ENCODE measurements around the gene CNR2. TPM values are rescaled to one million over a fixed set of nuclear protein-coding genes. Genes with fewer than 3 reads are reported as not detected.

The CNR2 gene
- total RNA-seq, 4 donors from 2014 or later = not detected

GRCh38 chr1:23957096-23957495 is 43.9 kb upstream of the CNR2 start:
- no peak overlapping the region for H3K4me3 ChIP-seq
- peaks cover 0 to 50% (median 7%) of the 10 kb centered on the region in 3 donors for H3K4me1 ChIP-seq
- peak overlapping the region in 3 of 4 donors; percentile 27 to 99 (median 54) for H3K27ac ChIP-seq

DNA sequence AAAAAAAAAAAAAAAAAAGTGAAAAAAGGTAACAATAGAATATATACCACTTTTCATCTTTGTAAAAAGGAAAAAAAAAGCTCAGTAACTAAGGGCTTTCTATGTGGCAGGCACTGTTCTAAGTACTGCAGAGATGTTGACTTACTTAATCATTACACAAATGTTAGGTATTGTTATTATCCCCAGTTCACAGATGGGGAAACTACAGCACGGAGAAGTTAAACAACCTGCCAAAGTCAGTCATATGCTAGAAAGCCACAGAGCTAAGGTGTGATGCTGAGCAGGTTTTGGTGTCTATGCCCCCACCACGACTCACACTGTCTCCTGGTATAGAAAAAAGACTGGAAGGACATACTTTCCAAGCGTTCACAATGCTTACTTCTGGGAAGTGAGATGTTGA is 39.9 kb upstream of the CNR2 start:
- TF ChIP-seq POLR2AphosphoS5 (IDR thresholded peaks at IDR 0.05) = no peak
- TF ChIP-seq POLR2A (IDR thresholded peaks at IDR 0.05) = no peak
- TF ChIP-seq, protein P1, sequence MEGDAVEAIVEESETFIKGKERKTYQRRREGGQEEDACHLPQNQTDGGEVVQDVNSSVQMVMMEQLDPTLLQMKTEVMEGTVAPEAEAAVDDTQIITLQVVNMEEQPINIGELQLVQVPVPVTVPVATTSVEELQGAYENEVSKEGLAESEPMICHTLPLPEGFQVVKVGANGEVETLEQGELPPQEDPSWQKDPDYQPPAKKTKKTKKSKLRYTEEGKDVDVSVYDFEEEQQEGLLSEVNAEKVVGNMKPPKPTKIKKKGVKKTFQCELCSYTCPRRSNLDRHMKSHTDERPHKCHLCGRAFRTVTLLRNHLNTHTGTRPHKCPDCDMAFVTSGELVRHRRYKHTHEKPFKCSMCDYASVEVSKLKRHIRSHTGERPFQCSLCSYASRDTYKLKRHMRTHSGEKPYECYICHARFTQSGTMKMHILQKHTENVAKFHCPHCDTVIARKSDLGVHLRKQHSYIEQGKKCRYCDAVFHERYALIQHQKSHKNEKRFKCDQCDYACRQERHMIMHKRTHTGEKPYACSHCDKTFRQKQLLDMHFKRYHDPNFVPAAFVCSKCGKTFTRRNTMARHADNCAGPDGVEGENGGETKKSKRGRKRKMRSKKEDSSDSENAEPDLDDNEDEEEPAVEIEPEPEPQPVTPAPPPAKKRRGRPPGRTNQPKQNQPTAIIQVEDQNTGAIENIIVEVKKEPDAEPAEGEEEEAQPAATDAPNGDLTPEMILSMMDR (IDR thresholded peaks at IDR 0.05) = no peak
- TF ChIP-seq EP300 (IDR thresholded peaks at IDR 0.05) = no peak
- no peaks in the 10 kb centered on the region for H3K27me3 ChIP-seq
- no peak overlapping the region for H3K27ac ChIP-seq
- no peak for ATAC-seq
- H3K36me3 ChIP-seq = no peaks in the 10 kb centered on the region
- peaks cover 0 to 28% (median 3%) of the 10 kb centered on the region in 3 donors for H3K4me1 ChIP-seq
- no peaks in the 10 kb centered on the region for H3K9me3 ChIP-seq
- H3K4me3 ChIP-seq = no peak overlapping the region
- whole genome bisulfite sequencing, 2 donors (ENCODE audit: low coverage in 1 of 2) = 75 to 81% methylated on average over 3 of the region's 3 CpGs

More at GRCh38 chr1:23957096-23957495, 43.9 kb upstream of the CNR2 start:
- Histone ChIP-seq H3K36me3 (peaks cover 0 to 7% of the 10 kb centered on the region in 2 donors), H3K9me3 (no peaks in the 10 kb centered on the region), H3K27me3 (no peaks in the 10 kb centered on the region)
- ATAC-seq = no peak
- TF ChIP-seq, protein P1 (IDR thresholded peaks at IDR 0.05) = no peak
- TF ChIP-seq POLR2AphosphoS5 (IDR thresholded peaks at IDR 0.05) = no peak
- no peak for TF ChIP-seq EP300 (IDR thresholded peaks at IDR 0.05)
- TF ChIP-seq POLR2A (IDR thresholded peaks at IDR 0.05) = no peak
- 19 to 71% methylated on average over 3 to 7 of the region's 7 CpGs for WGBS, 2 donors (ENCODE audit: low coverage in 1 of 2)

DNA sequence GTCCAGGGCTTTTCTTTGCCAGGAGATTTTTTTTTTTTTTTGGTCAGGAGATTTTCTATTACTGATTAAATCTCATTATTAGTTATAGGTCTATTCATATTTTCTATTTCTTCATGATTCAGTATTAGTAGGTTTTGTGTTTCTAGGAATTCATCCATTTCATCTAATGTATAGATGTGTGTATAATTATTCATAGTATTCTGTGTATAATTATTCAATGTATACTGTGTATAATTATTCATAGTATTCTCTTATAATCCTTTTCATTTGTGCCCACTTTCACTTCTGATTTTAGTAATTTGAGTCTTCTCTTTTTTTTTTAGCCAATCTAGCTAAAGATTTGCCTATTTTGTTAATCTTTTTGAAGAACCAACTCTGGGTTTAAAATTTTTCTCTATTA is 34.2 kb upstream of the CNR2 start:
- Histone ChIP-seq H3K27ac (no peak overlapping the region), H3K36me3 (no peaks in the 10 kb centered on the region), H3K27me3 (no peaks in the 10 kb centered on the region), H3K9me3 (peaks cover 0 to 7% (median 0%) of the 10 kb centered on the region in 3 donors), H3K4me1 (no peaks in the 10 kb centered on the region), H3K4me3 (no peak overlapping the region)
- no peak for TF ChIP-seq POLR2A (IDR thresholded peaks at IDR 0.05)
- TF ChIP-seq, protein P1 (IDR thresholded peaks at IDR 0.05) = no peak
- TF ChIP-seq EP300 (IDR thresholded peaks at IDR 0.05) = no peak
- TF ChIP-seq POLR2AphosphoS5 (IDR thresholded peaks at IDR 0.05) = no peak
- no peak for ATAC-seq

DNA sequence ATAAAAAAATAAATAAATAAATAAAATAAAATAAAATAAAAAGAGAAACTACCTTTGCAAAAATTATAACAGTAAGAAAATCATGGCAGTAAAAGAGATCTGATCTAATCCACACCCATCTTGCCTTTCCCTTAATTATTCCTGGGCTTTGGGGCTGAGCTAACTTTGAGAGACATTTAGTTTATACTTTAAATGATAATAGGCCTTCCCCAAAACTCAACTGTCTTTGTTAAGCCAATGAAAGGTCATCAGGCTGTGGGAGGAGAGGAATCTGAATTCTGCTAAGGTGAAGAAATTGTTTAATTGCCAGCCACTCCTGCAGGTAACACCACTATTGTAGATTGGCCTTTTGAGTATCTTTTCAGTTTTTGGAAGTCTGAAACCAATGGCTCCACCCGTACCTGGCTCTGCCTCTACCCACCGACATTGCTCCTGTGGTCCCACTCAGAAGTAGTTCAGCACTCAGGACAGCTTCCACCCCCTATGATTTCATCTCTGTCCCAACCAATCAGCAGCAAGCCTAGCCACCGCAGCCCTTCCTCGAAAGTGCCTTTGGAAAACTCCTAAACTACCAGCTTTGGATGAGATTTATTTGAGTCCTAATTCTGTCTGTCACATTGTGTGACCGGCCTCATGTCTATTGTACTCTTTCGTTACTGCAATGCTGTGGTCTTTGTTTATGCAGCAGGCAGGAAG is 23.5 kb upstream of the CNR2 start:
- Histone ChIP-seq H3K4me1 (peaks cover 0 to 3% (median 0%) of the 10 kb centered on the region in 3 donors), H3K9me3 (no peaks in the 10 kb centered on the region), H3K4me3 (no peak overlapping the region), H3K27ac (no peak overlapping the region), H3K36me3 (no peaks in the 10 kb centered on the region), H3K27me3 (no peaks in the 10 kb centered on the region)
- TF ChIP-seq POLR2AphosphoS5 (IDR thresholded peaks at IDR 0.05) (no peak), POLR2A (IDR thresholded peaks at IDR 0.05) (no peak), EP300 (IDR thresholded peaks at IDR 0.05) (no peak)
- TF ChIP-seq, protein P1 (IDR thresholded peaks at IDR 0.05) = no peak
- WGBS, 2 donors (ENCODE audit: low coverage in 1 of 2) = 32 to 43% methylated on average over 2 to 6 of the region's 6 CpGs
- no peak for ATAC-seq

- H3K36me3 ChIP-seq = no peaks in the 10 kb centered on the region
- H3K9me3 ChIP-seq = no peaks in the 10 kb centered on the region
- H3K27me3 ChIP-seq = no peaks in the 10 kb centered on the region
- peak overlapping the region; percentile 62 to 81 (median 72) for H3K27ac ChIP-seq
- no peak overlapping the region for H3K4me3 ChIP-seq
- ATAC-seq = no peak
- TF ChIP-seq EP300 (IDR thresholded peaks at IDR 0.05) (no peak), POLR2AphosphoS5 (IDR thresholded peaks at IDR 0.05) (no peak), POLR2A (IDR thresholded peaks at IDR 0.05) (no peak)
- TF ChIP-seq, protein P1 (IDR thresholded peaks at IDR 0.05) = no peak
- 43 to 78% methylated on average over 1 of the region's 1 CpG for WGBS, 2 donors (ENCODE audit: low coverage in 1 of 2)
- peaks cover 0 to 17% (median 0%) of the 10 kb centered on the region in 3 donors for H3K4me1 ChIP-seq
These were observed 18.3 kb upstream of the CNR2 start for GRCh38 chr1:23931491-23931880.

Measured in gastroesophageal sphincter (tissue), 4 donors.